ENCODE measurements around the gene MSL1.

GRCh38 chr17:40094874-40095273, 26.9 kb upstream of the MSL1 start:
- TF ChIP-seq, protein P1, sequence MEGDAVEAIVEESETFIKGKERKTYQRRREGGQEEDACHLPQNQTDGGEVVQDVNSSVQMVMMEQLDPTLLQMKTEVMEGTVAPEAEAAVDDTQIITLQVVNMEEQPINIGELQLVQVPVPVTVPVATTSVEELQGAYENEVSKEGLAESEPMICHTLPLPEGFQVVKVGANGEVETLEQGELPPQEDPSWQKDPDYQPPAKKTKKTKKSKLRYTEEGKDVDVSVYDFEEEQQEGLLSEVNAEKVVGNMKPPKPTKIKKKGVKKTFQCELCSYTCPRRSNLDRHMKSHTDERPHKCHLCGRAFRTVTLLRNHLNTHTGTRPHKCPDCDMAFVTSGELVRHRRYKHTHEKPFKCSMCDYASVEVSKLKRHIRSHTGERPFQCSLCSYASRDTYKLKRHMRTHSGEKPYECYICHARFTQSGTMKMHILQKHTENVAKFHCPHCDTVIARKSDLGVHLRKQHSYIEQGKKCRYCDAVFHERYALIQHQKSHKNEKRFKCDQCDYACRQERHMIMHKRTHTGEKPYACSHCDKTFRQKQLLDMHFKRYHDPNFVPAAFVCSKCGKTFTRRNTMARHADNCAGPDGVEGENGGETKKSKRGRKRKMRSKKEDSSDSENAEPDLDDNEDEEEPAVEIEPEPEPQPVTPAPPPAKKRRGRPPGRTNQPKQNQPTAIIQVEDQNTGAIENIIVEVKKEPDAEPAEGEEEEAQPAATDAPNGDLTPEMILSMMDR (IDR thresholded peaks at IDR 0.05): no peak
- TF ChIP-seq ZFX (IDR thresholded peaks at IDR 0.05; ENCODE audit: borderline replicate concordance): no peak

Data from 22Rv1 (cell line).